H1 (cell line): ENCODE measurements around the gene HLA-E. TPM values are rescaled to one million over a fixed set of nuclear protein-coding genes. Genes with fewer than 3 reads are reported as not detected.

Experiments used
- HDAC2 ChIP-seq, 2 experiments: fragments of 300-600 bp in 1 of 2; sonication (generic) in 1 of 2; IDR thresholded peaks; 2 replicates each; pipeline ENCODE4 v1.6.1; 2011 to 2012; ENCODE audit warnings: low read depth in 2 of 2, low read length in 2 of 2, mild to moderate bottlenecking in 2 of 2, moderate library complexity in 2 of 2, borderline replicate concordance in 1 of 2, inconsistent platforms in 1 of 2
- KDM4A ChIP-seq: IDR thresholded peaks from one replicate; pipeline ENCODE4 v1.7.1; 2012; ENCODE audit warnings: low read depth, mild to moderate bottlenecking, moderate library complexity, low read length, inconsistent platforms; ENCODE audit not compliant: severe bottlenecking
- RBBP5 ChIP-seq: IDR thresholded peaks from 2 replicates; pipeline ENCODE4 v1.7.1; 2012; ENCODE audit warnings: low read depth, mild to moderate bottlenecking, inconsistent platforms, low read length, moderate library complexity, borderline replicate concordance
- polyA plus RNA-seq, 7 experiments: library from polyadenylated mRNA; depleted of rRNA in 3 of 7; stranded (reverse) in 5 of 7; unstranded in 2 of 7; fragments of >200 nt in 5 of 7; fragments of 200-250 nt in 2 of 7; gene quantifications; 1 replicate in 5 of 7; 2 replicates in 1 of 7; 4 replicates in 1 of 7; pipeline versions ENCODE4 v1.2.1 to v1.2.3, GENCODE V29; 2011 to 2013; ENCODE audit warnings: missing spikeins in 2 of 7, mixed read lengths in 2 of 7
- total RNA-seq: library from RNA; stranded (reverse); fragmentation: NEBNext Ultra II Directional; extraction: Animal tissue kit (Norgen Biotek cat#: 25700); gene quantifications from 2 replicates; pipeline ENCODE4 v1.2.1, GENCODE V29; 2021

HLA-E gene
- total and polyA plus RNA-seq, 2 of the 8 experiments (the other 6 are each of a cell fraction or from before 2014, with no cell fraction given) = 20.2 to 28.0 TPM

DNA sequence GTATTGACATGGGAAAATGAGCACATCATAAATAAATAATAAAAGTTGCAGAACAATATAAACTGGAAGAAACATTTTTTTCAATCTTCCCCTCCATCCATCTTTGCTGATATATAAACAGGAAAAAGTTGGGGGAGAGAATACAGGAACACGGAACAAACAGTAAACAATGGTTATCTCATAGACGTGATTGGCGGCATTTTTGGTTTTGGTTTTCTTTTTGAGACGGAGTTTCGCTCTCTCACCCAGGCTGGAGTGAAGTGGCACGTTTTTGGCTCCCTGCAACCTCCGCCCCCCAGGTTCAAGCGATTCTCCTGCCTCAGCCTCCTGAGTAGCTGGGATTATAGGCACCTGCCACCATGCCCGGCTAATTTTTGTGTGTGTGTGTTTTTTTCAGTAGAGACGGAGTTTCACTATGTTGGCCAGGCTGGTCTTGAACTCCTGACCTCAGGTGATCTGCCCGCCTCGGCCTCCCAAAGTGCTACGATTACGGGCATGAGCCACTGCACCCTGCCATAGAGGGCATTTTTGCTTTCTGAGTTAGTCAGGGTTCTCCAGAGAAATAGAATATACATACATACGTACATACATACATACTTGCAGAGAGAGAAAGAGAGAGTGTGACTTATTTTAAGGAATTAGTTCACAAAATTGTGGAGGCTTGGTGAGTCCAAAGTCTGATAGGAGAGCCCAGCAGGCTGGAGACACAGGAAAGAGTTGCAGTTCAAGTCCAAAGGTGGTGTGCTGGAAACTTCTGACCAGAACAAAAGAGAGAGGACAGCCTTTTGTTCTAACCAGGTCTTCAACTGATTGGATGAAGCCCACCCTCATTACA lies 44.4 kb downstream of the HLA-E start (continued):
- TF ChIP-seq KDM4A = no peak
- TF ChIP-seq RBBP5 = no peak
- TF ChIP-seq HDAC2 (IDR thresholded peaks at IDR 0.05; ENCODE audit: borderline replicate concordance in 1 of 2, low read depth in 2 of 2, low read length in 2 of 2) = no peak
- TF ChIP-seq, all 59 proteins: peak for 0
